Esophagus squamous epithelium (tissue), 5 donors: ENCODE measurements around the gene DNER. TPM values are rescaled to one million over a fixed set of nuclear protein-coding genes. Genes with fewer than 3 reads are reported as not detected.

Source experiments
- DNase-seq: peaks from one replicate; lab custom pipeline; 2025; lab: John Stamatoyannopoulos, UW
- H3K27ac ChIP-seq, 4 donors: fragments of 200-600 bp; sonication (generic); one replicate each; pipeline ENCODE4 v1.5.1; 2016 to 2019; ENCODE audit warnings: mild to moderate bottlenecking in 1 of 4
- H3K27me3 ChIP-seq, 4 donors: fragments of 200-600 bp; sonication (generic); 1 replicate in 3 of 4; 2 replicates in 1 of 4; pipeline versions ENCODE4 v1.5.1 to v1.6.0; 2017 to 2021; ENCODE audit warnings: antibody characterized with exemption in 1 of 4
- H3K36me3 ChIP-seq, 3 donors: fragments of 200-600 bp; sonication (generic); one replicate each; pipeline ENCODE4 v1.5.1; 2016 to 2019
- H3K4me1 ChIP-seq, 3 donors: fragments of 200-600 bp; sonication (generic); one replicate each; pipeline ENCODE4 v1.5.1; 2017 to 2019
- H3K4me3 ChIP-seq, 4 donors: fragments of 200-600 bp; sonication (generic); 1 replicate in 3 of 4; 2 replicates in 1 of 4; pipeline ENCODE4 v1.5.1; 2016 to 2019; ENCODE audit warnings: mild to moderate bottlenecking in 2 of 4, moderate library complexity in 1 of 4
- H3K9me3 ChIP-seq, 3 donors: fragments of 200-600 bp; sonication (generic); one replicate each; pipeline ENCODE4 v1.5.1; 2016 to 2019
- CTCF ChIP-seq, 6 experiments: fragments of 450-650 bp in 4 of 6; fragments of 200-600 bp in 2 of 6; sonication (generic) in 2 of 6; IDR thresholded peaks; one replicate each; pipeline ENCODE4 v1.5.1; 2016 to 2019; ENCODE audit warnings: antibody characterized with exemption in 6 of 6, mild to moderate bottlenecking in 4 of 6, moderate library complexity in 4 of 6
- POLR2A ChIP-seq, 4 donors: fragments of 450-650 bp; IDR thresholded peaks; one replicate each; pipeline ENCODE4 v1.6.1; 2017; ENCODE audit warnings: antibody characterized with exemption in 4 of 4, mild to moderate bottlenecking in 4 of 4, moderate library complexity in 3 of 4
- WGBS, 2 donors: methylation state at CpG; one replicate each; pipeline ENCODE4 v1.1.5; 2018; 5-methylcytosine and 5-hydroxymethylcytosine counted together
- intact Hi-C: fragments of 100-400 bp; cut with DNase I; formaldehyde crosslinking; loops from one replicate; pipeline ENCODE4 v1.15.0; 2022
- total RNA-seq, 4 donors: library from RNA; depleted of rRNA; stranded (reverse); fragments of >200 nt; gene quantifications; one replicate each; pipeline ENCODE4 v1.1.0, GENCODE V29; 2016
- donor health status: DM: yes; HTN: yes; CAD: no.

DNER gene
- total RNA-seq, 4 donors from 2014 or later: 0.27 to 2.5 (median 0.91) TPM

- Histone ChIP-seq H3K9me3 (no peaks in the 10 kb centered on the region), H3K27me3 (peaks cover 0 to 6% (median 0%) of the 10 kb centered on the region in 4 donors), H3K4me1 (no peaks in the 10 kb centered on the region), H3K4me3 (no peak overlapping the region), H3K27ac (no peak overlapping the region), H3K36me3 (no peaks in the 10 kb centered on the region)
- DNase-seq: no peak
- WGBS, 2 donors: 79% methylated on average over 9 to 10 of the region's 10 CpGs
- intact Hi-C loops: no loop called here
- TF ChIP-seq CTCF (IDR thresholded peaks at IDR 0.05): no peak
- no peak for TF ChIP-seq POLR2A (IDR thresholded peaks at IDR 0.05)
These were observed 189.6 kb downstream of the DNER start for GRCh38 chr2:229524799-229525198.

GRCh38 chr2:229523663-229524062 lies 190.7 kb downstream of the DNER start:
- H3K4me3 ChIP-seq: no peak overlapping the region
- H3K36me3 ChIP-seq: no peaks in the 10 kb centered on the region
- DNase-seq: no peak
- no peak for TF ChIP-seq CTCF (IDR thresholded peaks at IDR 0.05)
- no peak for TF ChIP-seq POLR2A (IDR thresholded peaks at IDR 0.05)
- 33 to 50% methylated on average over 1 of the region's 1 CpG for WGBS, 2 donors
- H3K27ac ChIP-seq: no peak overlapping the region
- intact Hi-C loops: no loop called here
- H3K4me1 ChIP-seq: no peaks in the 10 kb centered on the region
- H3K27me3 ChIP-seq: peaks cover 0 to 6% (median 0%) of the 10 kb centered on the region in 4 donors
- no peaks in the 10 kb centered on the region for H3K9me3 ChIP-seq

- Histone ChIP-seq H3K9me3 (no peaks in the 10 kb centered on the region), H3K4me3 (no peak overlapping the region), H3K27ac (no peak overlapping the region), H3K4me1 (no peaks in the 10 kb centered on the region), H3K27me3 (peaks cover 0 to 6% (median 0%) of the 10 kb centered on the region in 4 donors), H3K36me3 (no peaks in the 10 kb centered on the region)
- DNase-seq: no peak
- no peak for TF ChIP-seq POLR2A (IDR thresholded peaks at IDR 0.05)
- no peak for TF ChIP-seq CTCF (IDR thresholded peaks at IDR 0.05)
- intact Hi-C loops: no loop called here
These were observed 192.8 kb downstream of the DNER start for GRCh38 chr2:229521576-229521975.

GRCh38 chr2:229520691-229521096 lies 193.7 kb downstream of the DNER start:
- H3K36me3 ChIP-seq: no peaks in the 10 kb centered on the region
- intact Hi-C loops: no loop called here
- H3K9me3 ChIP-seq: no peaks in the 10 kb centered on the region
- 48 to 58% methylated on average over 4 of the region's 4 CpGs for WGBS, 2 donors
- no peaks in the 10 kb centered on the region for H3K4me1 ChIP-seq
- no peak overlapping the region for H3K27ac ChIP-seq
- peaks cover 0 to 6% (median 0%) of the 10 kb centered on the region in 4 donors for H3K27me3 ChIP-seq
- TF ChIP-seq CTCF (IDR thresholded peaks at IDR 0.05) (no peak), POLR2A (IDR thresholded peaks at IDR 0.05) (no peak)
- H3K4me3 ChIP-seq: no peak overlapping the region
- no peak for DNase-seq

- Histone ChIP-seq H3K36me3 (no peaks in the 10 kb centered on the region), H3K4me3 (no peak overlapping the region), H3K4me1 (no peaks in the 10 kb centered on the region), H3K27me3 (peaks cover 0 to 6% (median 0%) of the 10 kb centered on the region in 4 donors), H3K9me3 (no peaks in the 10 kb centered on the region), H3K27ac (no peak overlapping the region)
- TF ChIP-seq CTCF (IDR thresholded peaks at IDR 0.05) (no peak), POLR2A (IDR thresholded peaks at IDR 0.05) (no peak)
- no peak for DNase-seq
- WGBS, 2 donors: 55 to 73% methylated on average over 10 to 11 of the region's 11 CpGs
- intact Hi-C loops: no loop called here
These were observed 194.5 kb downstream of the DNER start for GRCh38 chr2:229519655-229520430.
